GM18499 (cell line): ENCODE measurements around the gene ENC1.

ENCODE experiments used
- ATAC-seq: cut with Tn5 transposase; IDR thresholded peaks from one replicate; pipeline ENCODE4 v1.9.1; 2021; ENCODE audit warnings: moderate number of reproducible peaks; ENCODE audit not compliant: insufficient read depth, unreplicated experiment

The ENC1 gene

GRCh38 chr5:74657165-74657564 lies 16.6 kb upstream of the ENC1 start:
- ATAC-seq, result no peak

DNA sequence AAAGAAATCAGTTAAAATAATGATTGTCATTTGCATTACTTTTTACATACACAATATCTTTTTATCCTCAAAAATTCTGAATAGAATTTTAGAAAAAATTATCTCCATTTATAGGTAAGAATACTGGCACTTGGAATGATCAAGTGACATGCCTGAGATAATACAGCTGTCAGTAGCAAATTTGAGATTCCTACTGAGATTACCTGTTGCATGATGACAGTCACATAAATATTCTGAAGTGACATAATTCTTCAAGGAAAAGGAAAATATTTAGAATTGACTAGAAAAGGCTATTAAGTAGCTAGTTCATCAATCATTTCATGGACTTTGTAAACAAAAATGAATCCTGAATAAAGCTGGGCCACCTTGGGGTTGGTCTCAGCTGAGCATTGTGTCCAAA lies 15.2 kb upstream of the ENC1 start:
- ATAC-seq, result no peak

DNA sequence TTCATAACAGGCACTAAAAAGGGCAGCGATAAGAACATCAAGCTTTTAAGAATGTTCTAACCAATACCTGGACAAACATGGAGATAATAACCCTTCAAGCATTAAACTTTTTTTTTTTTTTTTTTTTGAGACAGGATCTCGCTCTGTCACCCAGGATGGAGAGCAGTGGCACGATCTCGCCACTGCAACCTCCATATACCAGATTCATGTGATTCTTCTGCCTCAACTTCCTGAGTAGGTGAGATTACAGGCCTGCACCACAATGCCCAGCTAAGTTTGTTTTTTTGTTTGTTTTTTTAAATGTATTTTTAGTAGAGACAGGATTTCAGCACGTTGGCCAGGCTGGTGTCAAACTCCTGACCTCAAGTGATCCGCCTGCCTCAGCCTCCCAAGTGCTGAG lies 14.7 kb upstream of the ENC1 start:
- ATAC-seq, result no peak

GRCh38 chr5:74653991-74654390 lies 13.5 kb upstream of the ENC1 start:
- no peak for ATAC-seq

GRCh38 chr5:74652576-74652975 lies 12.0 kb upstream of the ENC1 start:
- no peak for ATAC-seq

DNA sequence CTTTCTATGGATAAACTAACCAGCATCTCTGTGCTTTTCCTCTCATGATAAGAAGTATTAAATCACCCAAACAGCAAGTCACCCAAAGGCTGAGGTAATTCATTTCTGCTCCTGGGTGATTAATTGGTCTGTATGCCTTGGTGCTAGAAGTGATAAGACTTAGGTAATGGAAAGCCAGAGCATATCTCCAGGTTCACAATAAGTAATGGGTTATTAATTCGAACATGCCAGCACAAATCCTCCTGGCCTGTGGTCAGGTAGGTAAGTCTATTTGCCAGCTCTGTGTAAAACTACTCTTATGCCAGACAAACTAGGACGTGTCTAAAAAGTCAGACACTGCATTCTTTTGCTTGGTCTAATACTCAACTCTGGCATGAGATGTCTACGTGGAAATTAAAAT lies 11.2 kb upstream of the ENC1 start:
- ATAC-seq, result no peak

DNA sequence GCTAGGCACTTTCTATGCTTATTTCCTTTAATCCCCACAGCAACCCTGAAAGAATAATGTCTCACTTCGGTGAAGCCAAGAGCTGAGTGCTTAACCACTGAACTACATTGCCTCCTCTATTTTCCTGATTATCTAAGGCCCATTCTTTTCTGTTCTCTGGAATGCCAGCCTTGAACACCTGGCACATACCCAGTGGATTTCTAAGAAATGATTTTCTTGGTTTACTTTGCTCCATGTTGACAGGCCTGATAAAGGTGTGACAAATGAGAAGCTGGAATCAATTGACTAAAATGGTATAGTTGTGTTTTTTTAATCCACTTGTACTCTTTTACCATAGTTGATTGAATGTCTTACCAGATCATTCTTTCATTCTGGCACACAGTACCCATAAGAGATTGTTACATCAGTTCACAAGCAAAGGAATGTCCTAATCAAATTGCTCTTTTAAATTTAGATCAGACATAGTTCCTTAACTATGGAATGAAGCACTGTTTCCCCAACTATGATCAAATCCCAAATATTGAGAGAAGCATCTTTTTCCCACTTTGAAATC lies 9.0 kb upstream of the ENC1 start:
- ATAC-seq, result no peak

- no peak for ATAC-seq
These were observed 8.3 kb upstream of the ENC1 start for GRCh38 chr5:74648835-74649293.

- no peak for ATAC-seq
These were observed 6.6 kb upstream of the ENC1 start for GRCh38 chr5:74647096-74647495.

DNA sequence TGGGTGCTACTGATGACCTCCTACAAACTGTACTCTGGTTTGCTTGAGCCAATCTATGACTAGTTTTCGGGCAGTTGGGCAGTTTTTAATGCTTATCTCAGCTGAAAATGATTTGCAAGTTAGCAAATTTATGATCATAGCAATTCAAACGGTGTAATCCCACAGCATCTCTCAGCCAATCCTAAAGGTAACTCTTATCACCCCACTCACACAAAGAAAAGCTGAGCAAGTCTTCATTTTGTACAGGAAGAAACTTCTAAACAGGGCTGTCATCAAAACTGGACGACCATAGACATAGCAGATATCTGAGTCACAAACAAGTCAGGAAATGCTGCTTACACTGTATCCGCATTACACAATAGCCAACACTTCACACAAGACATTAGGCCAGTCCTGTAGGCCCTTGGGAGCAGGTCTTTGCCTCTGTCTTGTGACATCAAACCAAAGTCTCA lies 2.6 kb upstream of the ENC1 start:
- ATAC-seq, result no peak

- no peak for ATAC-seq
These were observed 2.0 kb upstream of the ENC1 start for GRCh38 chr5:74642543-74642863.

DNA sequence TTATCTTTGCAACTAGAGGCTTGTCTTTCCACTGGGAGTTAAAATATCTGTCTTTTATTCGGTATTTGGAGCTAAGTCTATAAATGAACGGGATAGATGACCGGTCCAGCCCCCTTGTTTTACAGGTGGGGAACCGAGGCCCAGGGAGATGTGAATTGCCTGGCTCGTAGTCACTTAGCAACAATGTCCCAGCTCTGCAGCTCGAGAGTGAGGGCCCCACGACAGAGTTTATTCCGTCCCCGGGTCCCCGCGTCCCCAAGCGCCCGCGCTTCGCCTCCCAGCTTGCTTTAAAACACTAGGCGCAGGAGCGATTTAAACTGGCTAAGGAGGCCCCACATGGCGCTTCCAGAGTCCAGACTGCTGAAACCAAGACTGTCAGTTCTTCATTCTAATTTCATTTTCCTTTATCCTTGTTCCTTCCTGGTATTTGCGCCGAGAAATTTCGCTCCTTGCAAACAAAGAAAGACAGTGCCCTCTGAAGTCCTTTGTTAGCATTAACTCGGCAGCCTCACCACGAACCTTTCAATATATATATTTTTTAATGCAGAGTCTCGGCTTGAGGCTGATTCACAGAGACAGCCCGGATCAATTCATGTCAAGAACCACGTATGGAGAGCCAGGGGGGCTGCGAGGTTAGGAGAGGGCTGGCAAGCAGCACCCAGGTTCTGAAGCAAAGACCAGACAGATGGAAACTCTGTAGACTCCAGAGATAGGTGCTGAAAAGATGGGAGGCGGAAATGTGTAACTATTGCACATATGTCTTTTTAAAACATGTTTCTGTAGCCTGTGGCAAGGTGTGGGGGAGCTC lies 1.4 kb upstream of the ENC1 start:
- no peak for ATAC-seq

- no peak for ATAC-seq
These were observed 616 bp upstream of the ENC1 start for GRCh38 chr5:74640954-74641734.

DNA sequence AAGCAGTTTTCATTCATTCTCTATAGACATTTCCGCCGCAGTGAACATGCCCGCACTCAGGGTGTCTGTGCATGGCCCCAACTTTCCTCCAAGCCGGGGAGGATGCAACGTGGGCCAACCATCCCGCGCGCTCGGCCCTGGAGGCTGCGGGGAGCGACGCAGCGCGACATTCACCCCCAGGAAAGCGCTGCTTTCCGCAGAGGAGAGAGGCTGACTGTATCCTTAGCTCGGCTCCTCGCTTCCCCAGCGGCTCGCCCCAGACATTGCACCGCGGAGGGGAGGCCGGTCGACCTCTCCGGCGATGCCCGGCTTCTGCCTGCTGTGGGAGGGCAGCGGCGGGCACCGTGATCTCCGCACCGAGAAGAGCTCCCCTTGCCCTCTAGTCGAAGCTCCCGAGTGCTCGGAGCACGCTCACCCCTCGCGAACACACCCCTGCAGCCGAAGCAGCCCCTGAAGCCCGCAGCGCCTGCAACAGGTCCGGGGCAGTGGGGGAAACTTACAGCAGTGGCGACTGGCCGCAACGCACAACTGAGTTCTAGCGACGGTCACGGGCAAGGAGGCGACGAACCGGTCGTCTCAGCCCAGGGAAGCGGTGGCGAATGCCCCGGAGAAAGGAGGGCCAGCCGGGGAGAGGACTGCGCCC lies 600 bp downstream of the ENC1 start:
- no peak for ATAC-seq

GRCh38 chr5:74638970-74639806 lies 1.3 kb downstream of the ENC1 start:
- ATAC-seq, result peak; percentile 48

GRCh38 chr5:74638544-74638969 lies 2.0 kb downstream of the ENC1 start:
- no peak for ATAC-seq

- ATAC-seq, result no peak
These were observed 4.0 kb downstream of the ENC1 start for GRCh38 chr5:74636552-74636951.

DNA sequence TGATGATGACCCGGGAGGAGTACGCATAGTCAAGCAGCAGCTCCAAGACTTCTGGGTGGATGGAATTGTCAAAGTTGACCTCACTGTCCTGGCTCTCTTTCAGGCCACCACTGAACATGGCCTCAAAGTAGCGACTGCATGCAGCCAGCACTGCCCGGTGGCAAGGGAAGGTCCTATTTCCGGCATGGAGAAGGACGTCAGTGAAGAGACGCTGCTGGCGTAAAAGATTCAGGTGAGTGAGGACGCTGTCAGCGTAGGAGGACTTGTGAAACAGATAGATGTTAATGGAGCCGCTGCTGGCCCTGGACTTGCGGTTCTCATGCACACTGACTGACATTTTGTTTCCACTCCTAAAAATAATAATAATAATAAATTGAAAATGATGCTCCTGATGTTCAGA lies 4.4 kb downstream of the ENC1 start:
- ATAC-seq, result no peak

- no peak for ATAC-seq
These were observed 5.8 kb downstream of the ENC1 start for GRCh38 chr5:74634611-74635286.
